Measurements from ENCODE around the gene IRF9.

The IRF9 gene

GRCh38 chr14:24171422-24172260 lies 10.6 kb downstream of the IRF9 start, which contains the start of gene REC8:
REC8 (plus strand) TSS chr14:24172080; CDS start chr14:24172553, 473 bp downstream.
- no peak for TF ChIP-seq CTCF (IDR thresholded peaks at IDR 0.05; ENCODE audit: insufficient read depth, missing control alignments)
- DNase-seq (ENCODE audit: insufficient read length, low spot score) (peak; percentile 100), FAIRE-seq (no peak)

- TF ChIP-seq CTCF (IDR thresholded peaks at IDR 0.05; ENCODE audit: insufficient read depth, missing control alignments): no peak
- DNase-seq (ENCODE audit: insufficient read length, low spot score): no peak
- FAIRE-seq: no peak
These were observed 11.3 kb downstream of the IRF9 start for GRCh38 chr14:24172261-24172860.

GRCh38 chr14:24172871-24173281 lies 11.8 kb downstream of the IRF9 start:
- DNase-seq (ENCODE audit: insufficient read length, low spot score) (no peak), FAIRE-seq (no peak)
- TF ChIP-seq CTCF (IDR thresholded peaks at IDR 0.05; ENCODE audit: insufficient read depth, missing control alignments): no peak

- no peak for TF ChIP-seq CTCF (IDR thresholded peaks at IDR 0.05; ENCODE audit: insufficient read depth, missing control alignments)
- DNase-seq (ENCODE audit: insufficient read length, low spot score) (no peak), FAIRE-seq (no peak)
These were observed 15.5 kb downstream of the IRF9 start for GRCh38 chr14:24176599-24176998.

GRCh38 chr14:24177041-24177825 lies 16.2 kb downstream of the IRF9 start:
- FAIRE-seq (no peak), DNase-seq (ENCODE audit: insufficient read length, low spot score) (no peak)
- no peak for TF ChIP-seq CTCF (IDR thresholded peaks at IDR 0.05; ENCODE audit: insufficient read depth, missing control alignments)

- no peak for TF ChIP-seq CTCF (IDR thresholded peaks at IDR 0.05; ENCODE audit: insufficient read depth, missing control alignments)
- DNase-seq (ENCODE audit: insufficient read length, low spot score) (no peak), FAIRE-seq (no peak)
These were observed 16.8 kb downstream of the IRF9 start for GRCh38 chr14:24177891-24178290.
